SK-N-SH treated with all-trans-retinoic acid at 6 μM for 48 hours (cell line): Measurements from ENCODE around the gene CSF1.

Experiments used
- ATAC-seq: fragments of 200-7000 bp; cut with Tn5 transposase; 3 replicates; pipeline ENCODE4 v1.9.1; 2020; ENCODE audit warnings: mild to moderate bottlenecking, moderate library complexity
- ARNTL ChIP-seq: fragments of 450-650 bp; formaldehyde crosslinking; IDR thresholded peaks from 2 replicates; pipeline ENCODE4 v1.5.0; 2020; ENCODE audit warnings: low read depth, mild to moderate bottlenecking, moderate library complexity, borderline replicate concordance
- BACH2 ChIP-seq: fragments of 250-450 bp; sonication (Bioruptor Pico); IDR thresholded peaks from 2 replicates; pipeline ENCODE4 v1.9.0; 2021; ENCODE audit warnings: mild to moderate bottlenecking, borderline replicate concordance
- ESRRG ChIP-seq: fragments of 250-450 bp; sonication (Bioruptor Pico); IDR thresholded peaks from 2 replicates; pipeline ENCODE4 v1.6.1; 2021; ENCODE audit warnings: mild to moderate bottlenecking
- GLIS3 ChIP-seq: fragments of 250-450 bp; sonication (Bioruptor Pico); IDR thresholded peaks from 2 replicates; pipeline ENCODE4 v1.5.0; 2020; ENCODE audit warnings: mild to moderate bottlenecking, moderate library complexity
- ISL1 ChIP-seq: fragments of 250-450 bp; sonication (Bioruptor Pico); IDR thresholded peaks from 2 replicates; pipeline ENCODE4 v2.1.2; 2022; ENCODE audit warnings: mild to moderate bottlenecking, moderate library complexity
- OSR1 ChIP-seq: fragments of 250-450 bp; sonication (Bioruptor Pico); IDR thresholded peaks from 2 replicates; pipeline ENCODE4 v1.8.0; 2022; ENCODE audit warnings: moderate library complexity, mild to moderate bottlenecking, inconsistent platforms
- SNAI2 ChIP-seq: fragments of 250-450 bp; sonication (Bioruptor Pico); IDR thresholded peaks from 2 replicates; pipeline ENCODE4 v1.5.0; 2020; ENCODE audit warnings: mild to moderate bottlenecking, moderate library complexity
- TCF4 ChIP-seq: fragments of 250-450 bp; sonication (Bioruptor Pico); IDR thresholded peaks from 2 replicates; pipeline ENCODE4 v1.8.0; 2021; ENCODE audit warnings: mild to moderate bottlenecking, moderate library complexity, borderline replicate concordance
- TOX ChIP-seq: fragments of 250-450 bp; sonication (Bioruptor Pico); IDR thresholded peaks from 2 replicates; pipeline ENCODE4 v1.8.0; 2021; ENCODE audit warnings: mild to moderate bottlenecking, moderate library complexity, borderline replicate concordance
- ZC3H10 ChIP-seq: fragments of 250-450 bp; sonication (Bioruptor Pico); IDR thresholded peaks from 2 replicates; pipeline ENCODE4 v1.5.1; 2021; ENCODE audit warnings: mild to moderate bottlenecking, moderate library complexity
- ZFP3 ChIP-seq: fragments of 250-450 bp; sonication (Bioruptor Pico); IDR thresholded peaks from 2 replicates; pipeline ENCODE4 v1.5.0; 2020; ENCODE audit warnings: mild to moderate bottlenecking, moderate library complexity
- ZNF70 ChIP-seq: fragments of 450-650 bp; formaldehyde crosslinking; IDR thresholded peaks from 2 replicates; pipeline ENCODE4 v1.5.0; 2020; ENCODE audit warnings: mild to moderate bottlenecking, moderate library complexity
- ZNF8 ChIP-seq: fragments of 450-650 bp; formaldehyde crosslinking; IDR thresholded peaks from 2 replicates; pipeline ENCODE4 v1.5.0; 2020; ENCODE audit warnings: mild to moderate bottlenecking, moderate library complexity
- TF ChIP-seq, protein P1 (sequence below): fragments of 250-450 bp; sonication (Bioruptor Pico); IDR thresholded peaks from 2 replicates; pipeline ENCODE4 v1.5.0; 2020; ENCODE audit warnings: mild to moderate bottlenecking, moderate library complexity
- TF ChIP-seq, protein P2 (sequence below): fragments of 250-450 bp; sonication (Bioruptor Pico); IDR thresholded peaks from 2 replicates; pipeline ENCODE4 v1.5.1; 2021; ENCODE audit warnings: mild to moderate bottlenecking, moderate library complexity

The CSF1 gene

DNA sequence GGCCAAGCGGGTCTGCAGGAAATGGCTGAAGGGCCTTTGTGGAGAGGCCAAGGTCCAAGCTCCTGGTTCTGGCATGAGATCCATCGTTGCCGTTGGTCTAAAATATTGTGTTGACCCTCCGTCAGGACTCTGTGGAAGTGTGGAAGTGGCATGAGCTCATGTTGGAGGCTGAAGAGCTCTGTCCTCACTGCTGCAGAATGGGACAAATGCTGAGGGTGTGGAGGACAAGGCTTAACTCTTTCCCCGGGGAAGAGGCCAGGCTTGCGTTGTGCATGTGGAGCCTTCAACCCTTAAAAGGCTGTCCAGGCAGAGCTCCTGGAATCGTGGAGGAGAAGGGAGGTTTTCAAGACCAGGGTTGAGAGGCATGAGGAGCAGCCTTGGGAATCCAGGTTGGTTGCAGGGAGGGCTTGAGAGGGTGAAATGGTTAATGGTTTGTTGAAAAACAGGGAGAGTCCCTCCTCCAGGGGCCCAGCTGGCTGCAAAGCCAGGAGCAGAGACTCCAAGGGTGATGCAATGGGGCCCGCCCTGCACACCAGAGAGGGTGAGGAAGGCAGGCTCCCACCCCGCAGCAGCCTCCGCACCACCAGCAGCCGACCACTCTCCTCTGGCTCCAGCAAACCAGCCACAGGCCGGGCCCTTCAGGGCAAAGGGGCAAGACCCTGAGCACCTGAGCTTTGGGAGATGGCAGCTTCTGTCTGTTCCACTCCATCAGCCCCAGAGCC, 67.2 kb downstream of the CSF1 start:
- TF ChIP-seq ZFP3 (CRISPR knock-in tag) (no peak), ESRRG (CRISPR knock-in tag) (no peak), BACH2 (CRISPR knock-in tag) (no peak), ISL1 (CRISPR knock-in tag) (no peak), ZNF70 (CRISPR knock-in tag) (no peak), TCF4 (CRISPR knock-in tag) (no peak), SNAI2 (CRISPR knock-in tag) (no peak)
- TF ChIP-seq, protein P1, sequence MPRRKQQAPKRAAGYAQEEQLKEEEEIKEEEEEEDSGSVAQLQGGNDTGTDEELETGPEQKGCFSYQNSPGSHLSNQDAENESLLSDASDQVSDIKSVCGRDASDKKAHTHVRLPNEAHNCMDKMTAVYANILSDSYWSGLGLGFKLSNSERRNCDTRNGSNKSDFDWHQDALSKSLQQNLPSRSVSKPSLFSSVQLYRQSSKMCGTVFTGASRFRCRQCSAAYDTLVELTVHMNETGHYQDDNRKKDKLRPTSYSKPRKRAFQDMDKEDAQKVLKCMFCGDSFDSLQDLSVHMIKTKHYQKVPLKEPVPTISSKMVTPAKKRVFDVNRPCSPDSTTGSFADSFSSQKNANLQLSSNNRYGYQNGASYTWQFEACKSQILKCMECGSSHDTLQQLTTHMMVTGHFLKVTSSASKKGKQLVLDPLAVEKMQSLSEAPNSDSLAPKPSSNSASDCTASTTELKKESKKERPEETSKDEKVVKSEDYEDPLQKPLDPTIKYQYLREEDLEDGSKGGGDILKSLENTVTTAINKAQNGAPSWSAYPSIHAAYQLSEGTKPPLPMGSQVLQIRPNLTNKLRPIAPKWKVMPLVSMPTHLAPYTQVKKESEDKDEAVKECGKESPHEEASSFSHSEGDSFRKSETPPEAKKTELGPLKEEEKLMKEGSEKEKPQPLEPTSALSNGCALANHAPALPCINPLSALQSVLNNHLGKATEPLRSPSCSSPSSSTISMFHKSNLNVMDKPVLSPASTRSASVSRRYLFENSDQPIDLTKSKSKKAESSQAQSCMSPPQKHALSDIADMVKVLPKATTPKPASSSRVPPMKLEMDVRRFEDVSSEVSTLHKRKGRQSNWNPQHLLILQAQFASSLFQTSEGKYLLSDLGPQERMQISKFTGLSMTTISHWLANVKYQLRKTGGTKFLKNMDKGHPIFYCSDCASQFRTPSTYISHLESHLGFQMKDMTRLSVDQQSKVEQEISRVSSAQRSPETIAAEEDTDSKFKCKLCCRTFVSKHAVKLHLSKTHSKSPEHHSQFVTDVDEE = no peak
- TF ChIP-seq, protein P2, sequence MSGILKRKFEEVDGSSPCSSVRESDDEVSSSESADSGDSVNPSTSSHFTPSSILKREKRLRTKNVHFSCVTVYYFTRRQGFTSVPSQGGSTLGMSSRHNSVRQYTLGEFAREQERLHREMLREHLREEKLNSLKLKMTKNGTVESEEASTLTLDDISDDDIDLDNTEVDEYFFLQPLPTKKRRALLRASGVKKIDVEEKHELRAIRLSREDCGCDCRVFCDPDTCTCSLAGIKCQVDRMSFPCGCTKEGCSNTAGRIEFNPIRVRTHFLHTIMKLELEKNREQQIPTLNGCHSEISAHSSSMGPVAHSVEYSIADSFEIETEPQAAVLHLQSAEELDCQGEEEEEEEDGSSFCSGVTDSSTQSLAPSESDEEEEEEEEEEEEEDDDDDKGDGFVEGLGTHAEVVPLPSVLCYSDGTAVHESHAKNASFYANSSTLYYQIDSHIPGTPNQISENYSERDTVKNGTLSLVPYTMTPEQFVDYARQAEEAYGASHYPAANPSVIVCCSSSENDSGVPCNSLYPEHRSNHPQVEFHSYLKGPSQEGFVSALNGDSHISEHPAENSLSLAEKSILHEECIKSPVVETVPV (CRISPR knock-in tag) = no peak
- no peak for ATAC-seq

DNA sequence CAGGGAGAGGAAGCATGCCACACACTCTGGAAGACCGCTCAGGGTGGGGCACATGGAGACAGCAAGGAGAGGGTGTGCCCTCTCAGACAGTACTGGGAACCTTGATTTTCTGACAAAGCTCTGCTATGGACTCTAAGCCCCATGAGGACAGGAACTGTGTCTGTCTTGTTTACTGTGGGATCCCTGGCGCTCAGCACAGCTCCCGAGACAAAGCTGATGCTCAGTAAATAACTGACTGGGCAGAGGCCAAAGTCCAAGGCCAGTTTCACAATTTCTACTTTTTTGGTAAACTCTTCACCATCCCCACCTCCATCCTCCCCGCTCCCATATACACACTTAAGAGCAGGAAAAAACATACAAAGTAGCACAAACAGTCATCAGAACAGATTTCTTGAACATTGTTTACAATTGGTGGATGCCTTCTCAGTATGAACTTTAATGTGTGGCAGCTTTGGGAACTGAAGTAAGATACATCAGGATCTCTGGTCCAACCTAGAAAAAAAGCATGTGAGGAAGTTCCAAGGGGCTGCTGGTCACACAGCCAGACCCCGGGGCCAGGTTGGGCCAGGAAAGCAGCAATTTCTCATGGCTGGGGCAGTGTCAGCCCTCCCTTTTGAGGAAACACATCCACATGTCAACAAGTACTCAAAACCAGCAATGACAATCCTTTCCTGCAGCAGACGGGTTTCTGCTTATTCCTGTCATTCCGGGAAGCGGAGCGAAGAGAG, 68.3 kb downstream of the CSF1 start:
- no peak for ATAC-seq
- TF ChIP-seq ARNTL (no peak), GLIS3 (CRISPR knock-in tag) (no peak), TCF4 (CRISPR knock-in tag) (no peak), ESRRG (CRISPR knock-in tag) (no peak)

DNA sequence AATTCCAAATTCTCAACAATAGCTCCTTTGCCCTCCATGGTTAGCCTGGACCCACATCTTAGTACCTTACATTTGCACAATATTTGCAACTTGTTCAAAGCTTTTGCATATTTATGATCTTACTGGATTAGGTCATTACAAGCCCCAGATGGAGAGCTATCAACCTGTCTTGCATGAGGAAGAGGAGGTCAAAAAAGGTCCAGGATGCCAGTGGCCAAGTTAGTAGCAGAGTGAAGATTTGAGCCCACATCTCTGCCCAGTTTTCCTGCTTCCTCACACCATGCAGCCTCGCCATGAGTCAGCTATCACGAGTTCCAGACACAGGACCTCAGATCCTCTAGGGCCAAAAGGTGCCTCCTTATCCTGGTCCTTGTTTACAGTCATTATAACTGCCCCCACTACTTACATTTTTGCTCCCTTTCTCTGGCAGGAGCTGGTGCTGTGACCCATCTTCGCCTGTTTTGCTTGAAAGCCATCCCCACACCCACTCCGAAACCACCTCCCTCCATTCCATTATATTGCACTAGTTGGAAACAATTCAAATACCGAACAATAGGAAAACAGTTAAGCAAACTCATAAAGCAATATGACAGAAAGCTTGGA, 68.9 kb downstream of the CSF1 start:
- TF ChIP-seq, protein P1 = no peak
- TF ChIP-seq ZC3H10 (CRISPR knock-in tag) (no peak), ESRRG (CRISPR knock-in tag) (no peak), TCF4 (CRISPR knock-in tag) (no peak), SNAI2 (CRISPR knock-in tag) (no peak), ZNF8 (CRISPR knock-in tag) (no peak), ZNF70 (CRISPR knock-in tag) (no peak), ISL1 (CRISPR knock-in tag) (no peak), OSR1 (CRISPR knock-in tag) (no peak), TOX (no peak)
- ATAC-seq = 0 out of 3 replicates have a peak, but pooled peaks have one; percentile 8
